GM12878 (cell line): ENCODE results near the gene SERINC1.

ENCODE experiments used
- CTCF ChIP-seq, 3 experiments: IDR thresholded peaks in 2 of 3; conservative IDR thresholded peaks in 1 of 3; 2 replicates each; pipeline ENCODE4 v1.5.1; 2011; ENCODE audit warnings: low read depth in 3 of 3, low read length in 3 of 3, mild to moderate bottlenecking in 3 of 3, control low read depth in 2 of 3, moderate library complexity in 2 of 3, inconsistent platforms in 1 of 3, mixed read lengths in 1 of 3; ENCODE audit not compliant: control insufficient read depth in 2 of 3, insufficient read depth in 1 of 3; ENCODE audit errors: extremely low read depth in 1 of 3
- EP300 ChIP-seq, 2 experiments: fragments of 150-350 bp in 1 of 2; IDR thresholded peaks; 2 replicates each; pipeline ENCODE4 v1.6.1; 2011 to 2012; ENCODE audit warnings: low read depth in 2 of 2, low read length in 2 of 2, borderline replicate concordance in 1 of 2, improper control_type of control experiment in 1 of 2, inconsistent platforms in 1 of 2; ENCODE audit not compliant: control insufficient read depth in 1 of 2
- JUND ChIP-seq: IDR thresholded peaks from 2 replicates; pipeline ENCODE4 v1.6.1; 2012; ENCODE audit warnings: low read depth, mild to moderate bottlenecking, low read length, improper control_type of control experiment, moderate library complexity
- MYC ChIP-seq: IDR thresholded peaks from 2 replicates; pipeline ENCODE4 v1.6.1; 2011; ENCODE audit warnings: mild to moderate bottlenecking, low read length, moderate library complexity, inconsistent platforms; ENCODE audit not compliant: insufficient read depth, insufficient replicate concordance, insufficient read length, severe bottlenecking
- NR2C2 ChIP-seq: IDR thresholded peaks from 2 replicates; pipeline ENCODE4 v1.6.1; 2011; ENCODE audit warnings: borderline replicate concordance, low read depth; ENCODE audit not compliant: control insufficient read depth, insufficient read length
- POLR2A ChIP-seq: IDR thresholded peaks from 2 replicates; pipeline ENCODE4 v1.6.1; 2011; ENCODE audit warnings: low read depth, mild to moderate bottlenecking, low read length
- POLR2AphosphoS5 ChIP-seq: IDR thresholded peaks from 2 replicates; pipeline ENCODE4 v1.6.1; 2011; ENCODE audit warnings: mild to moderate bottlenecking, low read length, inconsistent platforms
- RELB ChIP-seq: fragments of 450-650 bp; IDR thresholded peaks from 2 replicates; pipeline ENCODE4 v1.6.1; 2017; ENCODE audit warnings: low read depth, mild to moderate bottlenecking, moderate library complexity
- RFX5 ChIP-seq: IDR thresholded peaks from 2 replicates; pipeline ENCODE4 v1.6.1; 2011; ENCODE audit warnings: low read depth, low read length, improper control_type of control experiment
- SP1 ChIP-seq: IDR thresholded peaks from one replicate; pipeline ENCODE4 v1.6.1; 2011; ENCODE audit warnings: low read depth, low read length
- TBL1XR1 ChIP-seq: IDR thresholded peaks from 2 replicates; pipeline ENCODE4 v1.6.1; 2012; ENCODE audit warnings: low read depth, low read length, improper control_type of control experiment
- ZZZ3 ChIP-seq: IDR thresholded peaks from 2 replicates; pipeline ENCODE4 v1.6.1; 2011; ENCODE audit warnings: low read depth; ENCODE audit not compliant: control insufficient read depth, insufficient read length

- TF ChIP-seq SP1 (no peak), CTCF (IDR thresholded peaks at IDR 0.05 in 2 of 3, conservative IDR thresholded peaks at IDR 0.05 in 1 of 3; ENCODE audit: control insufficient read depth in 2 of 3, extremely low read depth in 1 of 3, insufficient read depth in 1 of 3, low read depth in 3 of 3, low read length in 3 of 3) (no peak), POLR2AphosphoS5 (no peak), JUND (no peak), MYC (no peak), EP300 (IDR thresholded peaks at IDR 0.05; ENCODE audit: borderline replicate concordance in 1 of 2, control insufficient read depth in 1 of 2, low read depth in 2 of 2, low read length in 2 of 2) (no peak), NR2C2 (no peak), ZZZ3 (no peak), TBL1XR1 (no peak), POLR2A (no peak), RFX5 (no peak), RELB (no peak)
Observed at GRCh38 chr6:122431780-122432179, 39.8 kb downstream of the SERINC1 start.
